ENCODE measurements around the gene LHX5.

DNA sequence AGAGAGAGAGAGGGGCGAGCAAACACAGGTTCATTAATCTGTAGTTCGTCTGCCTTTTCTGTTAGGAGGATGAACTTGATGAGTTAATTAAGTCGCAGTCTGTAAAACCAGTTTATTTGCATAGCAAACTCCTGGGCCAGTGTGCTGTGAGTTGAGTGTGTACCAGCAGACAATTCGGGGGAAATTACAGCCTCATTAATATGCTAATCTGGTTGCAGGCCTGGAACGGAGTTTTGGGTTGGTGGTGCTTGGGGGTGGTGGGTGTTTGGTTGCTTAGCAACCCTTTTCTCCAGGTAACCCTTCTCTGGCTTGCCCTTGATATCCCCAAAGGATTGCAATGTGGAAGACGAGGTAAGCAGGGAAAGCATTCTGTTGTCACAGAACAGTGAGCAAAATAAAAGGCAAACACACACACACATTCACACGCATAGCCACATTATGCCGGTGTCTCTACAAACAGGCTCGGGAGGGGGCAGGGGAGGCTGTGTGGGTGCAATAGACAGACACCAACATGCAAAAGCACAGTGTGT, 29.2 kb upstream of the LHX5 start:
- TF ChIP-seq CTCF (conservative IDR thresholded peaks at IDR 0.05 in 1 of 2, IDR thresholded peaks at IDR 0.05 in 1 of 2; ENCODE audit: extremely low read depth in 1 of 2, insufficient read depth in 1 of 2, low read depth in 1 of 2, low read length in 2 of 2) (no peak), EZH2 (IDR thresholded peaks at IDR 0.05; ENCODE audit: borderline replicate concordance, low read length) (no peak)
